ENCODE measurements around the gene EPHB1.

Gene EPHB1

GRCh38 chr3:135182364-135182998 lies 387.4 kb downstream of the EPHB1 start:
- Histone ChIP-seq H3K9ac (ENCODE audit: low read depth in 1 of 2, low read length in 2 of 2) (no peak overlapping the region), H3K4me3 (ENCODE audit: low read depth in 1 of 2, low read length in 2 of 2) (no peak overlapping the region), H3K27me3 (ENCODE audit: control insufficient read depth in 1 of 2, insufficient read depth in 2 of 2, low read length in 2 of 2) (no peaks in the 10 kb centered on the region), H3K36me3 (ENCODE audit: control insufficient read depth in 1 of 2, insufficient read depth in 2 of 2, low read length in 2 of 2) (no peaks in the 10 kb centered on the region), H3K4me1 (ENCODE audit: control insufficient read depth in 1 of 2, insufficient read depth in 2 of 2, low read length in 2 of 2) (no peaks in the 10 kb centered on the region), H3K27ac (ENCODE audit: low read depth, low read length) (no peak overlapping the region), H3K9me3 (ENCODE audit: control insufficient read depth in 1 of 2, low read length in 2 of 2) (no peaks in the 10 kb centered on the region)

GRCh38 chr3:135190658-135191057 lies 395.6 kb downstream of the EPHB1 start:
- Histone ChIP-seq H3K36me3 (ENCODE audit: control insufficient read depth in 1 of 2, insufficient read depth in 2 of 2, low read length in 2 of 2) (no peaks in the 10 kb centered on the region), H3K4me3 (ENCODE audit: low read depth in 1 of 2, low read length in 2 of 2) (no peak overlapping the region), H3K9ac (ENCODE audit: low read depth in 1 of 2, low read length in 2 of 2) (no peak overlapping the region), H3K27ac (ENCODE audit: low read depth, low read length) (no peak overlapping the region), H3K9me3 (ENCODE audit: control insufficient read depth in 1 of 2, low read length in 2 of 2) (no peaks in the 10 kb centered on the region), H3K4me1 (ENCODE audit: control insufficient read depth in 1 of 2, insufficient read depth in 2 of 2, low read length in 2 of 2) (no peaks in the 10 kb centered on the region), H3K27me3 (ENCODE audit: control insufficient read depth in 1 of 2, insufficient read depth in 2 of 2, low read length in 2 of 2) (no peaks in the 10 kb centered on the region)

- Histone ChIP-seq H3K27me3 (ENCODE audit: control insufficient read depth in 1 of 2, insufficient read depth in 2 of 2, low read length in 2 of 2) (no peaks in the 10 kb centered on the region), H3K4me1 (ENCODE audit: control insufficient read depth in 1 of 2, insufficient read depth in 2 of 2, low read length in 2 of 2) (no peaks in the 10 kb centered on the region), H3K27ac (ENCODE audit: low read depth, low read length) (no peak overlapping the region), H3K9ac (ENCODE audit: low read depth in 1 of 2, low read length in 2 of 2) (no peak overlapping the region), H3K4me3 (ENCODE audit: low read depth in 1 of 2, low read length in 2 of 2) (no peak overlapping the region), H3K36me3 (ENCODE audit: control insufficient read depth in 1 of 2, insufficient read depth in 2 of 2, low read length in 2 of 2) (no peaks in the 10 kb centered on the region), H3K9me3 (ENCODE audit: control insufficient read depth in 1 of 2, low read length in 2 of 2) (no peaks in the 10 kb centered on the region)
These were observed 396.6 kb downstream of the EPHB1 start for GRCh38 chr3:135191708-135192107.

- Histone ChIP-seq H3K4me3 (ENCODE audit: low read depth in 1 of 2, low read length in 2 of 2) (no peak overlapping the region), H3K4me1 (ENCODE audit: control insufficient read depth in 1 of 2, insufficient read depth in 2 of 2, low read length in 2 of 2) (no peaks in the 10 kb centered on the region), H3K27me3 (ENCODE audit: control insufficient read depth in 1 of 2, insufficient read depth in 2 of 2, low read length in 2 of 2) (no peaks in the 10 kb centered on the region), H3K27ac (ENCODE audit: low read depth, low read length) (no peak overlapping the region), H3K9ac (ENCODE audit: low read depth in 1 of 2, low read length in 2 of 2) (no peak overlapping the region), H3K9me3 (ENCODE audit: control insufficient read depth in 1 of 2, low read length in 2 of 2) (no peaks in the 10 kb centered on the region), H3K36me3 (ENCODE audit: control insufficient read depth in 1 of 2, insufficient read depth in 2 of 2, low read length in 2 of 2) (no peaks in the 10 kb centered on the region)
These were observed 397.9 kb downstream of the EPHB1 start for GRCh38 chr3:135192929-135193328.

GRCh38 chr3:135197246-135197645 lies 402.2 kb downstream of the EPHB1 start:
- Histone ChIP-seq H3K27ac (ENCODE audit: low read depth, low read length) (no peak overlapping the region), H3K27me3 (ENCODE audit: control insufficient read depth in 1 of 2, insufficient read depth in 2 of 2, low read length in 2 of 2) (no peaks in the 10 kb centered on the region), H3K36me3 (ENCODE audit: control insufficient read depth in 1 of 2, insufficient read depth in 2 of 2, low read length in 2 of 2) (no peaks in the 10 kb centered on the region), H3K4me1 (ENCODE audit: control insufficient read depth in 1 of 2, insufficient read depth in 2 of 2, low read length in 2 of 2) (no peaks in the 10 kb centered on the region), H3K9me3 (ENCODE audit: control insufficient read depth in 1 of 2, low read length in 2 of 2) (no peaks in the 10 kb centered on the region), H3K9ac (ENCODE audit: low read depth in 1 of 2, low read length in 2 of 2) (no peak overlapping the region), H3K4me3 (ENCODE audit: low read depth in 1 of 2, low read length in 2 of 2) (no peak overlapping the region)

GRCh38 chr3:135197856-135198255 lies 402.8 kb downstream of the EPHB1 start:
- H3K27ac ChIP-seq (ENCODE audit: low read depth, low read length) = no peak overlapping the region
- no peaks in the 10 kb centered on the region for H3K36me3 ChIP-seq (ENCODE audit: control insufficient read depth in 1 of 2, insufficient read depth in 2 of 2, low read length in 2 of 2)
- H3K4me3 ChIP-seq (ENCODE audit: low read depth in 1 of 2, low read length in 2 of 2) = no peak overlapping the region
- no peak overlapping the region for H3K9ac ChIP-seq (ENCODE audit: low read depth in 1 of 2, low read length in 2 of 2)
- H3K4me1 ChIP-seq (ENCODE audit: control insufficient read depth in 1 of 2, insufficient read depth in 2 of 2, low read length in 2 of 2) = no peaks in the 10 kb centered on the region
- H3K9me3 ChIP-seq (ENCODE audit: control insufficient read depth in 1 of 2, low read length in 2 of 2) = no peaks in the 10 kb centered on the region
- no peaks in the 10 kb centered on the region for H3K27me3 ChIP-seq (ENCODE audit: control insufficient read depth in 1 of 2, insufficient read depth in 2 of 2, low read length in 2 of 2)

GRCh38 chr3:135199137-135199536 lies 404.1 kb downstream of the EPHB1 start:
- no peaks in the 10 kb centered on the region for H3K27me3 ChIP-seq (ENCODE audit: control insufficient read depth in 1 of 2, insufficient read depth in 2 of 2, low read length in 2 of 2)
- no peaks in the 10 kb centered on the region for H3K4me1 ChIP-seq (ENCODE audit: control insufficient read depth in 1 of 2, insufficient read depth in 2 of 2, low read length in 2 of 2)
- H3K27ac ChIP-seq (ENCODE audit: low read depth, low read length) = no peak overlapping the region
- no peaks in the 10 kb centered on the region for H3K9me3 ChIP-seq (ENCODE audit: control insufficient read depth in 1 of 2, low read length in 2 of 2)
- H3K36me3 ChIP-seq (ENCODE audit: control insufficient read depth in 1 of 2, insufficient read depth in 2 of 2, low read length in 2 of 2) = no peaks in the 10 kb centered on the region
- H3K4me3 ChIP-seq (ENCODE audit: low read depth in 1 of 2, low read length in 2 of 2) = no peak overlapping the region
- H3K9ac ChIP-seq (ENCODE audit: low read depth in 1 of 2, low read length in 2 of 2) = no peak overlapping the region

GRCh38 chr3:135203026-135203425 lies 408.0 kb downstream of the EPHB1 start:
- Histone ChIP-seq H3K27ac (ENCODE audit: low read depth, low read length) (no peak overlapping the region), H3K9me3 (ENCODE audit: control insufficient read depth in 1 of 2, low read length in 2 of 2) (no peaks in the 10 kb centered on the region), H3K36me3 (ENCODE audit: control insufficient read depth in 1 of 2, insufficient read depth in 2 of 2, low read length in 2 of 2) (no peaks in the 10 kb centered on the region), H3K4me3 (ENCODE audit: low read depth in 1 of 2, low read length in 2 of 2) (no peak overlapping the region), H3K4me1 (ENCODE audit: control insufficient read depth in 1 of 2, insufficient read depth in 2 of 2, low read length in 2 of 2) (no peaks in the 10 kb centered on the region), H3K9ac (ENCODE audit: low read depth in 1 of 2, low read length in 2 of 2) (no peak overlapping the region), H3K27me3 (ENCODE audit: control insufficient read depth in 1 of 2, insufficient read depth in 2 of 2, low read length in 2 of 2) (no peaks in the 10 kb centered on the region)

- Histone ChIP-seq H3K27me3 (ENCODE audit: control insufficient read depth in 1 of 2, insufficient read depth in 2 of 2, low read length in 2 of 2) (no peaks in the 10 kb centered on the region), H3K4me1 (ENCODE audit: control insufficient read depth in 1 of 2, insufficient read depth in 2 of 2, low read length in 2 of 2) (no peaks in the 10 kb centered on the region), H3K4me3 (ENCODE audit: low read depth in 1 of 2, low read length in 2 of 2) (no peak overlapping the region), H3K9ac (ENCODE audit: low read depth in 1 of 2, low read length in 2 of 2) (no peak overlapping the region), H3K36me3 (ENCODE audit: control insufficient read depth in 1 of 2, insufficient read depth in 2 of 2, low read length in 2 of 2) (no peaks in the 10 kb centered on the region), H3K27ac (ENCODE audit: low read depth, low read length) (no peak overlapping the region), H3K9me3 (ENCODE audit: control insufficient read depth in 1 of 2, low read length in 2 of 2) (no peaks in the 10 kb centered on the region)
These were observed 418.2 kb downstream of the EPHB1 start for GRCh38 chr3:135213213-135213612.

- H3K36me3 ChIP-seq (ENCODE audit: control insufficient read depth in 1 of 2, insufficient read depth in 2 of 2, low read length in 2 of 2) = no peaks in the 10 kb centered on the region
- H3K9me3 ChIP-seq (ENCODE audit: control insufficient read depth in 1 of 2, low read length in 2 of 2) = no peaks in the 10 kb centered on the region
- no peaks in the 10 kb centered on the region for H3K4me1 ChIP-seq (ENCODE audit: control insufficient read depth in 1 of 2, insufficient read depth in 2 of 2, low read length in 2 of 2)
- H3K27me3 ChIP-seq (ENCODE audit: control insufficient read depth in 1 of 2, insufficient read depth in 2 of 2, low read length in 2 of 2) = no peaks in the 10 kb centered on the region
- no peak overlapping the region for H3K4me3 ChIP-seq (ENCODE audit: low read depth in 1 of 2, low read length in 2 of 2)
- no peak overlapping the region for H3K9ac ChIP-seq (ENCODE audit: low read depth in 1 of 2, low read length in 2 of 2)
- H3K27ac ChIP-seq (ENCODE audit: low read depth, low read length) = no peak overlapping the region
These were observed 418.8 kb downstream of the EPHB1 start for GRCh38 chr3:135213822-135214221.

- Histone ChIP-seq H3K4me1 (ENCODE audit: control insufficient read depth in 1 of 2, insufficient read depth in 2 of 2, low read length in 2 of 2) (no peaks in the 10 kb centered on the region), H3K9ac (ENCODE audit: low read depth in 1 of 2, low read length in 2 of 2) (no peak overlapping the region), H3K9me3 (ENCODE audit: control insufficient read depth in 1 of 2, low read length in 2 of 2) (no peaks in the 10 kb centered on the region), H3K27ac (ENCODE audit: low read depth, low read length) (no peak overlapping the region), H3K27me3 (ENCODE audit: control insufficient read depth in 1 of 2, insufficient read depth in 2 of 2, low read length in 2 of 2) (no peaks in the 10 kb centered on the region), H3K4me3 (ENCODE audit: low read depth in 1 of 2, low read length in 2 of 2) (no peak overlapping the region), H3K36me3 (ENCODE audit: control insufficient read depth in 1 of 2, insufficient read depth in 2 of 2, low read length in 2 of 2) (no peaks in the 10 kb centered on the region)
These were observed 419.3 kb downstream of the EPHB1 start for GRCh38 chr3:135214400-135214799.

Data from duodenal mucosa (tissue), 2 donors.